ENCODE measurements around the gene ADRA2B.
A peak's percentile ranks its signal among the peaks of the same experiment; 100 is the strongest.
"Not testable (repeated sequence)": the region's sequence is repeated elsewhere in the genome, so short reads cannot be mapped to it uniquely, and the experiment has no call there.

ADRA2B gene

DNA sequence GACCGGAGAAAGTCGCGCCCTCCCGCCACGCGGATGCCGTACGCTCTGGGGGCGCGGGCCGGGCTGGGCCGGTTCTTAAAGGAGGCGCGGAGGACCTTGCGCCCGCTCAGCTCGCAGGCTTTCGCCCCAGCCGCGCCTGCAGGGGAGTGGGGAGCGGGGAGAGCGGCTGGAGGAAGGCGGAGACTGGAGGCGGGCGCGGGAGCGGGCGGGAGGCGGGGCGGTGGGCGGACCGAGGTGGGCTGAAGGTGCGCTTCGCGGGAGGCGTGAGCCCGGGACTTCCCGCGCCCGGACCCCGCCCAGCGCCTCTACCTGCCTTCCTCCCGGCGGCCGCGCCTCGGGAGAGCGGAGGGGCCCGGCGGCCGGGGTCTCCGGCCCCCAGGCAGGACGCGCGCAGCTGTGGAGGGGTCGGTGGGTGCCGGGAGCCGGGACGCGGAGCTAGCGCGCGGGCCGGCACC, at the start of gene ADRA2B:
Gene ADRA2B (minus strand): TSS at position 148 of the 455 bp plus-strand sequence. CDS start 422 bp downstream, outside the sequence.
- peaks cover 7% of the 10 kb centered on the region for H3K27me3 ChIP-seq (ENCODE audit: low read depth)
- peak; percentile 66 to 89 for DNase-seq (ENCODE audit: low spot score in 2 of 2)
- in situ Hi-C loops (cut with MboI; ENCODE audit: low sequenced_read_pairs): loop anchor here (25.0 kb wide), 1 partner anchor 104 kb away; no protein-coding TSS in a partner anchor
- no peaks in the 10 kb centered on the region for H3K36me3 ChIP-seq (replicated peaks)
- peaks cover 5% of the 10 kb centered on the region for H3K4me1 ChIP-seq
- H3K9me3 ChIP-seq: no peaks in the 10 kb centered on the region
- peak within 1 kb of the TSS; percentile 33 for H3K4me3 ChIP-seq

DNA sequence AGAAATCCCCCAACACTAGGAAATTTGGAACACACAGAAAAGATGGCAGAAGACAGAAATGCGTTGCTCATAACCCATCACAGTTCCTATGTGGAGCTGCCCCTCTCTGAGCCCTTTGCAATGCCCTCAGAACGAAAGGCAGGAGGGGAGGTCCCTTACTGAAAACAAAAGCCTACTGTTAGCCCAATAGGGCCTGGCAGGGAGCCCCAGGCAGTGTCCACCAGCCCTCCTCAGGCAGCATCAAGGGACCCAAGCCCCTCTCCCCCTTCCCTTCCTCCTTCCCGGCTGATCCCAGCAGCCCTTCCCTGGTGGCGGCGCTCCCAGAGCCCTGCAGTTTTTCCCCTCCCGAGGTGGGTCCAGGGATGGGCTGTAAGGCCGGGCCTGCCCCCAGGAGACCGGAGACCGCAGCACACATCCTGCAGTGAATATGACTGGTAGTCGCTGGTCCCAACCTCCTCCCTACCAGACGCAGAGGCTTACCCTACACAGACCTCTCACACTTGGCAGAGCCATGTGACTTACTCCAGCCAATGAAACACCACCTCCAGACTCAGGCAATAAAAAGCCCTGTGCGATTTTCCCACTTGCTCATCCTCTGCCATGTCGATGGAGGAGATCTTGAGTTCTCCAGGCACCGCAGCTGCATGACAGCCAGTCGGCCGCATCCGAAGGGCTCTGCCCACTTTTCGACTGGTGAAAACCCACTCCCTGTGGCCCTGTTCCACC, 48.3 kb upstream of the ADRA2B start:
- Histone ChIP-seq H3K27me3 (ENCODE audit: low read depth) (no peaks in the 10 kb centered on the region), H3K9me3 (no peaks in the 10 kb centered on the region), H3K36me3 (replicated peaks) (no peaks in the 10 kb centered on the region), H3K4me1 (no peaks in the 10 kb centered on the region), H3K4me3 (no peak overlapping the region)
- in situ Hi-C loops (cut with MboI; ENCODE audit: low sequenced_read_pairs): no loop called here
- no peak for DNase-seq (ENCODE audit: low spot score in 2 of 2)

DNA sequence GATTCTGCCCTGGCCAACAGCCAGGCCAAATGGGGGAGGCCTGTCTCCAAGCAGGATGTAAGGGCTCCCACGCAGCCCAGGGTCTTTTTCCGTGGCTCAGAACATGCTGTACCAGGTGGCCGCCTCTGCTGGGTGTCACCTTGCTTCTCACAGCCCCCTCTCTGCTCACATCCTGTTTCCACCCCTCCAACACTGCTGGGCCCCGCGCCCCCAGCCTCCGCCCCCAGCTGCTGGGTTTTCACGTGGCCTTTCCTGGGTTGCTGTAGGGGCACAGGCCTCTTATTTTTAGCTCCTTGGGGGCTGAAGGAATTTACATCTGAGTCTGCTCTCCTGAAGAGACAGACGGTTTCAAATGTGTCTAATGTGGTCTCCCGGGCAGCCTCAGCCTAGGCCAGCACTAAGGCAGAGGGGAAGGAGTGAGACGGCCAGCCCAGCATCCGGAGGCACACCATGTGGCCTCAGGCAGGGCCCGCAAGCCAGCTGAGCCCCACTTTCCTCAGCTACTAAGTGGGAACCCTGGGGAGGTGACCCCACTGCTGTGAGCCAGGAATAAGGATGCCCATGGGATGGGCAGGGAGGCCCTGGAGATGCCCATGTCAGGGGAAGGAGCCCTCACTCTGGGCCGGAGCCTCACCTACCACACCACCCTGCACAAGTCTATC, 47.5 kb upstream of the ADRA2B start:
- Histone ChIP-seq H3K36me3 (replicated peaks) (no peaks in the 10 kb centered on the region), H3K4me3 (no peak overlapping the region), H3K9me3 (no peaks in the 10 kb centered on the region), H3K27me3 (ENCODE audit: low read depth) (no peaks in the 10 kb centered on the region), H3K4me1 (no peaks in the 10 kb centered on the region)
- in situ Hi-C loops (cut with MboI; ENCODE audit: low sequenced_read_pairs): no loop called here
- no peak for DNase-seq (ENCODE audit: low spot score in 2 of 2)

DNA sequence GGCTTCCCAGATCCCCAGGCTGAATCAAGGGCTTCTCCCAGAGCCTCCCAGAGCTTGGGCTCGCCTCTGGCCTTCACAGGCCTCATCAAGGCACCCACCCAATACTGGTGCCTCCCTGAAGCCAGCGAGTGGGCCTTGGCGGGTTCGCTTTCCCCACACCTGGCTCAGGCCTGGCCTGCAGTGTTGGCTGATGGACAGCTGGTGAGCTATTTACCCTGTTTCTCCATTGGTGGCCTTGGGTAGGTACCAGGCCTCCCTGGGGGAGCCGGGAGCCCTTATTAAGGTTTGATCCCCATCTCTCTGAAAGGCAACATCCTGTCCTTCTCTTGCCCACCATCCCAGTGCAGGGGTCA, 47.0 kb upstream of the ADRA2B start:
- DNase-seq (ENCODE audit: low spot score in 2 of 2): no peak
- no peaks in the 10 kb centered on the region for H3K4me1 ChIP-seq
- in situ Hi-C loops (cut with MboI; ENCODE audit: low sequenced_read_pairs): no loop called here

DNA sequence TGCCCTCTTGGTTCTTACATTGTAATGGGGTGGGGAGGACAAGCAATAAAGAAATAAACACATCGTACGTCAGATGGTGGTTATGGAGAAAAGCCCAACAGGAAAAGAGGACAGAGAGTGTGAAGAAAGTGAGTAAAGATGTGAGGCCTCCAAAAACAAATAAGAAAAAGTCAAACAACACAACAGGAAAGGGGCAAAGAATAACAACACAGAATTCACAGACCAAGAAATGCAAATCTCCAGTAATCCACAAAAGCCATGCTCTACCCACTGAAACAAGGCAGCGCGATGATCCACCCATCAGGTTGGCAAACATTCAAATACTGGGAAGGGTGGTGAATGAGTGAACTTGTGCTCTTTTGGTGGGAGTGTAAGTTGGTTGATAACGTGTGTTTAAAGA, 45.5 kb upstream of the ADRA2B start:
- in situ Hi-C loops (cut with MboI; ENCODE audit: low sequenced_read_pairs): no loop called here
- H3K9me3 ChIP-seq: no peaks in the 10 kb centered on the region
- H3K4me1 ChIP-seq: no peaks in the 10 kb centered on the region
- no peaks in the 10 kb centered on the region for H3K27me3 ChIP-seq (ENCODE audit: low read depth)
- no peaks in the 10 kb centered on the region for H3K36me3 ChIP-seq (replicated peaks)
- DNase-seq (ENCODE audit: low spot score in 2 of 2): no peak
- H3K4me3 ChIP-seq: no peak overlapping the region

More for the DNA sequence above, 47.0 kb upstream of the ADRA2B start:
- Histone ChIP-seq H3K27me3 (ENCODE audit: low read depth) (no peaks in the 10 kb centered on the region), H3K36me3 (replicated peaks) (no peaks in the 10 kb centered on the region), H3K9me3 (no peaks in the 10 kb centered on the region), H3K4me3 (no peak overlapping the region)

DNA sequence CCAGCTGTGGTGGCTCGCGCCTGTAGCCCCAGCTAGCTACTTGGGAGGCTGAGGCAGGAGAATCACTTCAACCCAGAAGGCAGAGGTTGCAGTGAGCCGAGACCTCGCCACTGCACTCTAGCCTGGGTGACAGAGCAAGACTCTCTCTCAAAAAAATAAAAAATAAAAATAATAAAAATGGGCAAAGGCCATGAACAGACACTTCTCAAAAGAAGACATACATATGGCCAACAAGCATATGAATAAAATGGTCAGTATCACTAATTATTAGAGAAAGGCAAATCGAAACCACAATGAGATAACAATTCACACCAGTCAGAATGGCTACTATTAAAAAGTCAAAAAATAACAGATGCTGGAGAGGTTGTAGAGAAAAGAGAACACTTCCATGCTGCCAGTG, 44.0 kb upstream of the ADRA2B start:
- in situ Hi-C loops (cut with MboI; ENCODE audit: low sequenced_read_pairs): not testable (repeated sequence)

DNA sequence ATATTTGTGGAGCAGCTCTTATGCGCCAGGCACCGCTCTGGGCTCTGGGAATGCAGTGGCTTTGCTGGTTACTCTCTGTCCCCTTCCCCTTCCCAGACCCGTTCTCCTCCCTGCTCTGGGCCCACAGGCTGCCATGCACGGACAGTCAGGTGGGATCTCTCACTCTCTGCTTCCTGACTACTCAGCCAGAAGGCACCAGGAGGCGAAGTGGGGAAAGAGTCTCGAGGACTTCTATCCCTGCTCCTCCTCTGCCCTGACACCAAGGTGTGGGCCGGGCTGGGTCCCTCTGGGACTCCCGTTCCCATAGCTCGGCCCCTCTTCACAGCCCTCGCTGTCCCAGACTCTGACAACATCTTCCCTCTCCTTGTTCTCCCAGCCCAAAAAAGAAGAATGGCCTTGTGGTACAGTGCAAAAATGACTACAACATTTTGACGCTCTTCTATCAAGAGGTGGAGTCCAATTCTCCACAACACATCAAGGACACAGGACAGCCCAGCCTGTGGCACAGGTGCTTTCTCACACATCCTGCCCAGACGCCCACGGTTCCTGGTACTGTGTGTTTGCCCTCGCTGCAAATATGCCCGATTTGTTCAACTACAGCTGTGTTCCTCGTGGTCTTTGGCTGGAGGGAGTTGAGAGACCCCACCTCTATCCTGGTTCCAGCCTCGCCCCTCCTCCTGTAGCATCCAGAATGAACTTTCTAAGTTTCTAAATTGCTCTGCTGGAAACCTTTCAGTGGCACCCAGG, 42.9 kb upstream of the ADRA2B start:
- no peak for DNase-seq (ENCODE audit: low spot score in 2 of 2)
- H3K36me3 ChIP-seq (replicated peaks): no peaks in the 10 kb centered on the region
- H3K27me3 ChIP-seq (ENCODE audit: low read depth): no peaks in the 10 kb centered on the region
- no peak overlapping the region for H3K4me3 ChIP-seq
- in situ Hi-C loops (cut with MboI; ENCODE audit: low sequenced_read_pairs): no loop called here
- no peaks in the 10 kb centered on the region for H3K4me1 ChIP-seq
- no peaks in the 10 kb centered on the region for H3K9me3 ChIP-seq

More for the DNA sequence above, 44.0 kb upstream of the ADRA2B start:
- not testable (repeated sequence) for H3K27me3 ChIP-seq (ENCODE audit: low read depth); DNase-seq (ENCODE audit: low spot score in 2 of 2); H3K9me3 ChIP-seq; H3K4me1 ChIP-seq; H3K36me3 ChIP-seq (replicated peaks); H3K4me3 ChIP-seq

DNA sequence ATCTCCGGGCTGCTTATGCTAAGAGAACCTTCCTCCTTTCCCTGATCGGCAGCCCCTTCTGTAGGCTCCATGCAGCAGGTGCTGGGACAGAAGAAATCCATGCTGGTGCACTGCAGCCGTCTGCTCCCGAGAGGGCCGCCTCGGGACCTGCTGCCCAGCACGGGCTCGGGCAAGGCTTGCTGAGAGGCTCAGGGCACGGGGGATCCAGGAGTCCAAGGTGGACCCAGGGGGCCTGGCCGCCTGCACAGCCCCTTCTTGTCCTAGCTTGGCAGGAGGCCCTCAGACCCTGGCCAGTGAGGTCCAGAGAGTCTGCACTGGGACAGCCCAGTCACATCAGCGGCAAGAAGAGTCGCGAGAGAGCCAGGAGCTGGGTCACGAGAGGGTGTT, 42.2 kb upstream of the ADRA2B start:
- Histone ChIP-seq H3K27me3 (ENCODE audit: low read depth) (no peaks in the 10 kb centered on the region), H3K9me3 (no peaks in the 10 kb centered on the region), H3K36me3 (replicated peaks) (no peaks in the 10 kb centered on the region), H3K4me3 (no peak overlapping the region), H3K4me1 (no peaks in the 10 kb centered on the region)
- DNase-seq (ENCODE audit: low spot score in 2 of 2): no peak
- in situ Hi-C loops (cut with MboI; ENCODE audit: low sequenced_read_pairs): no loop called here

DNA sequence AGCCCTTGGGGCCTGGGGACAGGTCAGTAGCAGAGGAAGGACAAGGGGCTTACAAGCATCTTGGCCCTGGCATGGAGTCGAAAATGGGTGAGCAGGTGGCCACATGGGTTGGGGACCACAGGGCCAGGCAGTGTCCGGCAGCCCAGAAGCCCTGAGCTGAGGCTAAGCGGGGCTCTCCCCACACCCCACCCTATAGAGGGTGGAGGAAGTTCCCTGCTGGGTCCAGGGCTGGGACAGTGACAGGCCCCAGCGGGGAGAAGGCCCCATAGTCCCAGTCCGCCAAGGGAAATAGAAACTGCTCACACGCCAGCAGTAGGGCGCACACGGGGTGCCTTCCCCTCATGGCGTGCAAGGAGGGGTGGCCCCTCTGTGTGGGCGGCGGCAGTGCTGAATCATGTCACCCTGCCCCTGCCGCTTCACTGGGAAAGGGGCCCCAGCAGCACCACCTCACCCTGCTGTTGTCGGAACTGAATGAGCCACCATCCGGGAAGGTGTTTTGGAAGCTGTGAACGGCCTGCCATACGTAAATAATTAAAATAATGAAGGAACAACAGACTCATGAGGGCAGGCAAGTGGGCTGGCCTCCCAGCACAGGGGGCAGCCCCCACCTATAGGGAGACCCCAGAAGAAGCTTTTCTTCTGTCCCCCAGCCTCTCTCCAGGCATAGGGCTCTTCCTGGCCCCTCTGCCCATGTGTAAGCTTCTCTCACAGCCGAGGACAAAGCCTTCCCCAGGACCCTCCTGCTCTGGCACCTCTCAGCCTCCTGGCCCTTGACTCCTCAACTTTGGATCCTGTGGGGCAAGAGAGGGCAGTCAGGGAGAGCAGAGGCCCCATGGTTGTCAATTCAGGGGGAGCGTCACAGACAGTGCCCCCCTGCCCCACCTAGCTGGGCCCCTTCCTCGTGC, 41.5 kb upstream of the ADRA2B start:
- no peaks in the 10 kb centered on the region for H3K27me3 ChIP-seq (ENCODE audit: low read depth)
- H3K4me1 ChIP-seq: no peaks in the 10 kb centered on the region
- no peaks in the 10 kb centered on the region for H3K9me3 ChIP-seq
- no peak overlapping the region for H3K4me3 ChIP-seq
- H3K36me3 ChIP-seq (replicated peaks): no peaks in the 10 kb centered on the region
- in situ Hi-C loops (cut with MboI; ENCODE audit: low sequenced_read_pairs): no loop called here
- DNase-seq (ENCODE audit: low spot score in 2 of 2): no peak

DNA sequence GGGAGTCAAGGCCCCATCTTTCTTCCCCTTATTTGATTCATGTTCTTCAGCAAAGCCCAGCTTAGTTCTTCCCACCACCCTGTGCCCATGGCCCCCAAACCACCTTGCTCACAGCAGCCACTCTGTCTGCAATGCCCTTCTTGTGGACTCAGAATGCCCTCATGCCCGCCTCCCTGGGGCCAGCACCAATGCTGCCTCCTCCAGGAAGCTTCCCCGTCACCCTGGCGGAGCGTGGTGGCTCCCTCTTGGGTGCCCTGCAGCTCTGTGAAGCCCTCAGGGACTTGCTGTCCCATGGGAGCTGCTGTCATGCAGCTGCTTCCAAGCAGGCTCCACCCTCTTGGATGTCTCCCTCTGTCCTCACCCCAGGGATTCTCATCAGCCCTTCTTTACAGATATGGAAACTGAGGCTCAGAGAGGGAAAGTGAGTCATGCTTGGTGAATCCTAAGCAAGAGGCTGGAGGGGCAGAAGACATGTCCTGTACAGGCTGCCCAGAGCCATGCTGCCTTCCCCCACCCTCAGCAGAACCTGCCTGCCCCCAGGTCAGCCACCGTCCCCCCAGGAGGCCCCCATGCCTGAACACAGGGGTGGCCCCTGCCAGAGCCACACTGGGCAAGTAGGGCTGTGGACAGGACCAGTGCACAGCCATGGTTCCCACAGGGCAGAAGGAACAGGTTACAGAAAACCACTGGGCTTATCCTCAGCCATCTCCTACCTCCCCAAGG, 40.7 kb upstream of the ADRA2B start:
- Histone ChIP-seq H3K4me3 (no peak overlapping the region), H3K4me1 (no peaks in the 10 kb centered on the region), H3K9me3 (no peaks in the 10 kb centered on the region), H3K27me3 (ENCODE audit: low read depth) (no peaks in the 10 kb centered on the region), H3K36me3 (replicated peaks) (no peaks in the 10 kb centered on the region)
- in situ Hi-C loops (cut with MboI; ENCODE audit: low sequenced_read_pairs): no loop called here
- no peak for DNase-seq (ENCODE audit: low spot score in 2 of 2)

DNA sequence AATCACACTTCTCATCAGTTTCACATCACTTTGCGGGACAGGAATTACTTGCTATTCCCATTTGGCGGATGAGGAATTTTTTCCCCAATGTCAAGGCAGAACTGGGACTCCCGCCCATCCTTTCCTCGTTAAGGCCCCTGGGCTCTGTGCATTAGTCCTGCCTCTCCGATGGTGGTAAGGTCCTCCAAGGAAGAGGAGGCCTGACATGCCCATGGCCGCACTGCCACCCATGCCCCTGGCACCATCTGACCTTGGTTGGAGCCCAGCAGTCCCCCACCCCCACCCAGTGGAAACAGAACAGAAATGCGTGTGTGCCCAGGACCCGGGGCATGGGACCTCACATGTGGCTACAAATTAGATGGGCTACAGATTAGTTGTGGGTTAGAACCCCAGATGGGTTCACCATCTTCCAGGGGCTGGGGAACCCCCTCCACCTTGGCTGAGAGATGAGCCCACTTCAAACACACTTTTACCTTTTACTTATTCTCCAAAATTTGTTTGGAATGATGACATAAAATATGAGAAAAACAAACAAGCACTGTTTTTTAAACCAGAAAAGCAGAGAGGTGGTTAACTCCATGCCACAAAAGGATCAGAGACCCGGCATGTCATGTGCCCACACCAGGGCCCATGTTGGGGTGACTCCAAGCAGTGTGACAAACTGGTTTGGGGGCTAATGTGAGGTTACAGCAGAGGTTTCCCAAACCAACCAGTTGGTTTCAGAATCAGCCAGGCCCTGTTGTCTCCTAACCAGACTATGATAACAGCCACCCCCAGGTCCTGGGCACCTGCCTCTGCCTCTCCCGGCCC, 39.8 kb upstream of the ADRA2B start:
- Histone ChIP-seq H3K9me3 (no peaks in the 10 kb centered on the region), H3K36me3 (replicated peaks) (no peaks in the 10 kb centered on the region), H3K27me3 (ENCODE audit: low read depth) (no peaks in the 10 kb centered on the region), H3K4me3 (no peak overlapping the region), H3K4me1 (no peaks in the 10 kb centered on the region)
- in situ Hi-C loops (cut with MboI; ENCODE audit: low sequenced_read_pairs): no loop called here
- no peak for DNase-seq (ENCODE audit: low spot score in 2 of 2)

Measured in HAP-1 (cell line).